NCI-H748 (cell line): Measurements from ENCODE around the gene PIGN.

Experiments used
- DNase-seq: peaks from one replicate; lab custom pipeline; 2025; ENCODE audit not compliant: unreplicated experiment; lab: John Stamatoyannopoulos, UW

The PIGN gene

DNA sequence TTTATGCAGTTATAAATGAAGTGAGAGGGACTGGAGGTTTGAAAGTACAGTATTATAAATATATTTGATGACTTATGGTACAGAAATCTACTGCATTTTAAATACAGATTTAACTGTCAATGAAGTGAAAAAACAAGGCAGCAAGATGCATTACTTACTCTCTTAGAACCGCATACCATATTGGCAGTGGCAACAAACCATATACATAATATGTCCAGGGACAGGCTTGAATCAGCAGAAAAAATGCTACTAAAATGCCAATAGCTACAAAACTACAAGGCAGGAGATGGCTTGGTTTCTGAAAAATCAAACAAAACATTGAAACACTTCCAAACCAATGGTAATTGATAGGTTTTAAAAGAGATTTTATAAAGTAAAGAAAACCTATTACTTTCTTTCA lies 77.2 kb downstream of the PIGN start:
- DNase-seq, result no peak

DNA sequence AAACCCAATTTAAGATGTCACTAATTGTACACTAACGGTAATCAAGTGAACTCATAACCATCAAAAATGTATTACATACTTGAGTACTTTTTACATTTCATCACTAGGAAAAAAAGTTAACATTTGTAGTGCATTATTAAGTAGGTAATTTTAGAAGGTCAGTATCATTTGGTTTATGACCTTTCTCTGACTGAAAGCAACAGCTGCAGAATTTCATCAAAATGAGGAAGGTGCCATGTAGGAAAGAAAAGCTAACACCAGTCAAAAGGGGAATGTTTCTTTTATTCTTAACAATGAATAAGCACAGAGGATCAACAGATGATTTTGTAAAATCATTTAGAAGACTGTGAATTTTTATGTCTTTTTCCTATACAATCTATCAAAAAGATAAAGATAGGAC lies 79.0 kb downstream of the PIGN start:
- no peak for DNase-seq

GRCh38 chr18:62106271-62106670 lies 80.6 kb downstream of the PIGN start:
- no peak for DNase-seq

DNA sequence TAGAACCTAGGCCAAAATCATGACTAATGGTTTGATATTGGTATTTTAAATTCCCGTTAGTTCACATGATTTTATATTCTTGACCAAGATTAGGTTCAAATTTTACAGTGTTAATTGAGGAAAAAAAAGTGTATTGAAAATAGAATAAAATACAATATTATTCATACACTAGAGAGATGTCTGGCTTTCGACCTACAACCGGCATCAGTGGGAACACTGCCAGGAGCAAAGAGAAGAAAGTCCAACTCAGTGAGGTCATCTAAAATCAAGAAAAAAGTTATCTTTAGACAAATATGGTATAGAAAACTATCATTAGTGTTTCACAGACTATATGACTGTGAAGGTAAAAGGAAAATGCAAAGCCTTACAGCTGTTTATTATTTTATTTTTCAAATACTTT lies 81.5 kb downstream of the PIGN start:
- DNase-seq, result no peak

- DNase-seq, result no peak
These were observed 84.6 kb downstream of the PIGN start for GRCh38 chr18:62102221-62102620.

- DNase-seq, result no peak
These were observed 85.5 kb downstream of the PIGN start for GRCh38 chr18:62101321-62101721.

GRCh38 chr18:62098960-62099359 lies 87.9 kb downstream of the PIGN start:
- no peak for DNase-seq

- DNase-seq, result no peak
These were observed 89.2 kb downstream of the PIGN start for GRCh38 chr18:62097698-62098097.

GRCh38 chr18:62091487-62092120 lies 95.3 kb downstream of the PIGN start:
- DNase-seq, result no peak

DNA sequence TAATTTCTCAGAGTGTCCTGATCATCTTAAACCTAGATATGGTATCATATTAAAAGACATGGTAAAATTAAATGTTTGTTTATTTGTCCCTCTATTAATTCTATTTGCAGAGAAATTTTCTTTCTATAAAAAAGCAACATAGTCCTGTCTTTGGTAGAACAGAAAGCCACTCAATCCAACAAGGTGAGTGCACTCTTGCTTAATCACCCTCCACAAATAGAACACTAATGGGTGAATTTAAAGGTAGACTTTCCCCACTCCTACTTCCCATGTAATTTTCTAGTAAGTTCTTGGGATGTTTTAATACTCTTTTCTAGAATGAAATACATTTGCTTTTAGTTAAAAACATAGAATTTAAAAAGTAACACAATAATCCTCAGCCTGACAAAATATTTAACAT lies 97.7 kb downstream of the PIGN start:
- no peak for DNase-seq

DNA sequence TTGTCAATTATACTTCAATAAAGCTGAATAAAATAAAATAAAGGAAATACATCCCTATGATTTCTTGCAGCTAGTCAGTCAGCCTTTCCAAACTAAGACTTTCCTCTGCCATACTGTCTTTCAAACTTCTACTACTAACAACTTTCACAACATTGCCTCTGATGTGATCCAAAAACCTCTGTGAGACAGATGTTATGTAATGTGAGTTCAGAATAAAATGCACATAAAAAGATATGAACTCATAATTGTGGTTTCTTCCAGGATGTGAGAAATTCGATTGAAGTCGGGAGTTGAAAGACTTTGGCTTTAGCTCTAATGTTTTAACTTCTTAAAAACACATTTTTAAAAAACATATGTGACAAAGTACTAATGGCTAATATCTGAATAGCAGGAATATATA lies 98.7 kb downstream of the PIGN start:
- DNase-seq, result no peak

GRCh38 chr18:62085756-62086155 lies 101.1 kb downstream of the PIGN start:
- DNase-seq, result no peak

DNA sequence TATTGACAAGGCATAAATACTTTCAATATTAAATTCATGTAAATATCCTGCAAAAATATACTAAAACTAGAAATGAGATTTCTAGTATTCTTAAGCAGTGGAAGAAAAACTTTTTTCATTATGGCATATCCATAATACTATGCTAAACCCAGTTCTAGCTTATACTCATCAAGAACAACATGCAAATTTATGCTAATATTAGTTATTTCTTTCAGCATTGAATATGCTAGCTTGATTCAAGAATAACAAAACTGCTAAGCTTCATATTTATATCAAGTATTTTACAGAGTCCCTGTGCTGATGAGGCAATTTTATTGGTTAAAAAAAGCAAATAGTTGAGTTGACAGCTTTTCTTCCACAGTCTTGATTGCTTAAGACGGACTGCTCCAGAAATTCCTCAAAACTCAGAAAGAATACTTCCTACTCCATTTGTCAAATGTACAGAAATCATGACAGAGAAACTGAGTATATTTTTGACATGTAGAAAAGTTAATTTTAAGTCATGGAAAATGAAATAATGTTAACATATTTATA lies 105.0 kb downstream of the PIGN start:
- no peak for DNase-seq

DNA sequence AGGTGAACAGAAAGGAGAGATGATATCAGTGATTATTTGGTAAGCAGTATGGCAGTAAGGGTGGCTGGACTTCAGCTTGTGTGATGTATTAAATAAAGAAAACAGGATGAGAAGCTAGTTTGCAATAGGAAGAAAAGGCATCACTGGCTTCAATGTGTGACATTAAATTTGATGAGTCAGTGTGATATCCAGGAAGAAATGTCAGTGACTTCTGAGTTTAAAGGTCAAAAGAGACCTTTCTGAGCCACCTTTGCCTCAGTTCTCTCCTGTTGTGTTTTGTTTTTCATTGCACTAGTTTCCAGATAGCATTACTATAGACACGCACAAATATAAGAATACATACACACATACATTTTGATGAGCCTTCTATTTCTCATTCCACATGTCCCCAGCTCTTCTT lies 105.6 kb downstream of the PIGN start:
- no peak for DNase-seq

GRCh38 chr18:62080172-62080900 lies 106.5 kb downstream of the PIGN start:
- DNase-seq, result no peak

DNA sequence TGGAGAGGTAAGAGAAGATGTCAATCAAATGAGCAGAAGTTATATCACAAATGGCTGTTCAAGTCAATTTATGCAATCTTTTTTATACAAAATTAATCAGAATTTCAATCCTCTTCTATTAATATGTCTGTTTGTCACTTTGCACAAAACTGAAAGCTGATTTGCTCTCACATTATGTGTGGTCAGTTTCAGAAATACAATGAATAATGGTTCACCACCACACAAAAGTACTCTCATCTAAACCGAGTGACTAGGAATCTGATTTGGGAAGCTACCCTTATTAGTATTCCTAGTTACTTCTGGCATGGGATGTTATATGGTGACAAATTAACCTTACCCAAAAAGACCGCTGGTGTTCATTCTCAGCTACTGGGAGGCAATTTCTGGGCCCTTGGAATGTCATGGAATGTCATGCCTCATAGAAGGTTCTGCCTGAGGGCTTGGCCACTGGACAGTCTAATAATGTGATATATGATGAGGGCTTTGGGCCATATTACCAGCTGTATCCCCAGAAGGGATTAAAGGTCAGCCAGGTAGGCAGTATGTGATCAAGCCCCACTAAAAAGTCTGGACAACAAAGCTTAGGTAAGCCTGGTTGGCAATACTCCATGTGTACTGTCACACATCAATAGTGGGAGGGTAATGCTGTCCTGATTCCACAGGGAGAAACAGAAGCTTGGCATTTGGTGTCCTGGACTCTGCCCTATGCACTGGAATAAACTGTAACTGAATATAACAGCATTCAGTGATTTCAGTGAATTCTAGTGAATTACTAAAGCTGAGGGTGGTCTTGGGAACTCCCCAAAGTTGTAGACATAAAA lies 113.2 kb downstream of the PIGN start:
- DNase-seq, result no peak

- no peak for DNase-seq
These were observed 114.5 kb downstream of the PIGN start for GRCh38 chr18:62072370-62072769.

DNA sequence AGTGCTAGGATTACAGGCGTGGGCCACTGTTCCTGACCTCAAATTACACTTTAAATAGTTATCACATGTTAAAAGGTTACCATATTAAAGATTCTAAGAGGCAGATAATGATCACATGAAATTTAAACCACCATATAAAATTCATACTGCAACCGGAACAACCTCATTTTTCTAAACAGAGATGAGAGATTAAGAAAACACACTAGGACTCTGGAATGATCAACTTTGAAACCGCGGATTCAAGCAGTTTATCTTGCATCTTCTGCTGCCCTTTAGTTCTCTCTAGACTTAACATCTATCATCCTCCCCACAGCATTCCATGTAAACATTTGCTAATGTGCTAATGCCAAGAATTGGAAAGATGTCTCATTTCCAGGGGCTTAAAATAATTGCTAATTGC lies 115.8 kb downstream of the PIGN start:
- DNase-seq, result no peak

DNA sequence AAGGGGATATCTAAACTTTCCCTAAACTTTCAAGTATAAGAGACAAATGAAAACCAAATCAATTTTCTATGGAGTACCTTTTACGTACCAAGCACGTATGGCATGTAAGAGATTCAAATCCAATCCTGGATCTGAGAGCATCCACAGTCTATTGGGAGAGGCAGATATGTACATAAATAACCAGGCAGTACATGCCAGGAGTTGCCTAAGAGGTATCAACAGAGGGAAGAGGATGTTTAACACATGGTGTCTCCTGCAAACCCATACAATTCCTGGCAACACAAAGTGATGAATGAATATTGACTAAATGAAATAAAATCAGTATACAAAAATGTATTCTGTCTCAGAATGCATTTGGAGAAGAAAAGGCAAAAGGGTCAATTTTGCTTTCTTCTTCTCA lies 116.6 kb downstream of the PIGN start:
- DNase-seq, result no peak

DNA sequence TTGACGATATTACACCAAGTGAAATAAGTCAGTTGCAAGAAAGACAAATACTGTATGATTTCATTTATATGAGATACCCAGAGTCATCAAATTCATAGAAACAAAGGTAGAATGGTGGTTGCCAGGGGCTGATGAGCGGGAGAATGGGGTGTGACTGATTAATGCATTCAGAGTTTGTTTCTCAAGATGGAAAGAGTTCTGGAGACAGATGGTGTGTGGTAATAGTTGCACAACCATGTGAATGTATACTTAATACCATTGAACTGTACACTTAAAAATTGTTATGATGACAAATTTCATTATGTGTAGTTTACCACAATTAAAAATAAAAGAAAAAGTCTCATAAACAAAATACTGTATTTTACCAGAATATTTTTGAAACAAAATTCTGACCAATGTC lies 117.3 kb downstream of the PIGN start:
- DNase-seq, result no peak

GRCh38 chr18:62066102-62066818 lies 120.6 kb downstream of the PIGN start:
- DNase-seq, result no peak
